Neural cell (in vitro differentiated cells): ENCODE measurements around the gene SLC12A5. TPM values are rescaled to one million over a fixed set of nuclear protein-coding genes. Genes with fewer than 3 reads are reported as not detected.

Experiments
- H2AFZ ChIP-seq: fragments of 200-600, 300-800 bp; sonication (generic), shearing (Covaris generic); 2 replicates; pipeline ENCODE4 v1.6.0; 2014; ENCODE audit warnings: low read depth, mild to moderate bottlenecking, antibody characterized with exemption, low read length, moderate library complexity
- H3F3A ChIP-seq: fragments of 200-600 bp; shearing (Covaris generic); 2 replicates; pipeline ENCODE4 v1.6.1; 2016; ENCODE audit warnings: mild to moderate bottlenecking, moderate library complexity, mixed read lengths, antibody characterized with exemption, low read length; ENCODE audit not compliant: insufficient read depth, poor library complexity, severe bottlenecking
- H3K27ac ChIP-seq: fragments of 200-600, 300-800 bp; sonication (generic), shearing (Covaris generic); 2 replicates; pipeline ENCODE4 v1.5.1; 2014; ENCODE audit warnings: mild to moderate bottlenecking, low read length, moderate library complexity
- H3K27me3 ChIP-seq: fragments of 300-800, 200-600 bp; sonication (generic), shearing (Covaris generic); 2 replicates; pipeline ENCODE4 v1.6.0; 2014; ENCODE audit warnings: mild to moderate bottlenecking, low read depth, low read length, moderate library complexity; ENCODE audit not compliant: insufficient read depth
- H3K36me3 ChIP-seq: fragments of 300-800, 200-600 bp; sonication (generic), shearing (Covaris generic); 2 replicates; pipeline ENCODE4 v1.5.1; 2014; ENCODE audit warnings: mild to moderate bottlenecking, antibody characterized with exemption, low read length, moderate library complexity; ENCODE audit not compliant: insufficient read depth
- H3K4me2 ChIP-seq: fragments of 300-800, 200-600 bp; sonication (generic), shearing (Covaris generic); 2 replicates; pipeline ENCODE4 v1.6.0; 2014; ENCODE audit warnings: mild to moderate bottlenecking, low read length
- H3K4me3 ChIP-seq: fragments of 300-800, 200-600 bp; sonication (generic), shearing (Covaris generic); 2 replicates; pipeline ENCODE4 v1.5.1; 2014; ENCODE audit warnings: mild to moderate bottlenecking, low read length, moderate library complexity
- H3K79me2 ChIP-seq: fragments of 200-600 bp; shearing (Covaris generic); replicated peaks from 2 replicates; pipeline ENCODE4 v1.6.0; 2014; ENCODE audit warnings: mild to moderate bottlenecking, low read length, moderate library complexity; ENCODE audit not compliant: insufficient read depth
- H3K9ac ChIP-seq: fragments of 300-800, 200-600 bp; sonication (generic), shearing (Covaris generic); 2 replicates; pipeline ENCODE4 v1.6.1; 2016; ENCODE audit warnings: mild to moderate bottlenecking, low read length, mixed read lengths
- H3K9me2 ChIP-seq: fragments of 200-600 bp; shearing (Covaris generic); 2 replicates; pipeline ENCODE4 v1.6.1; 2016; ENCODE audit warnings: mild to moderate bottlenecking, low read length, mixed read lengths; ENCODE audit not compliant: insufficient read depth
- H3K9me3 ChIP-seq: fragments of 200-600, 300-800 bp; sonication (generic), shearing (Covaris generic); 2 replicates; pipeline ENCODE4 v1.6.1; 2016; ENCODE audit warnings: mild to moderate bottlenecking, mixed run types, low read length, moderate library complexity, mixed read lengths
- H4K20me1 ChIP-seq: fragments of 200-600 bp; shearing (Covaris generic); 2 replicates; pipeline ENCODE4 v1.6.1; 2016; ENCODE audit warnings: mild to moderate bottlenecking, mixed run types; ENCODE audit not compliant: insufficient read depth
- CTCF ChIP-seq: fragments of 450-650 bp; IDR thresholded peaks from 2 replicates; pipeline ENCODE4 v1.5.1; 2014; ENCODE audit warnings: antibody characterized with exemption, mild to moderate bottlenecking, moderate library complexity; ENCODE audit not compliant: poor library complexity, severe bottlenecking
- EP300 ChIP-seq: fragments of 450-650 bp; conservative IDR thresholded peaks from 2 replicates; pipeline ENCODE4 v1.6.1; 2014; ENCODE audit warnings: antibody characterized with exemption, mild to moderate bottlenecking, moderate library complexity; ENCODE audit not compliant: poor library complexity, severe bottlenecking
- EZH2 ChIP-seq: fragments of 200-600, 300-800 bp; shearing (Covaris generic), sonication (generic); IDR thresholded peaks from 2 replicates; pipeline ENCODE4 v1.6.1; 2014; ENCODE audit warnings: antibody characterized with exemption, low read length, borderline replicate concordance, mild to moderate bottlenecking; ENCODE audit not compliant: insufficient read depth, poor library complexity, severe bottlenecking
- MXI1 ChIP-seq: fragments of 450-650 bp; conservative IDR thresholded peaks from 2 replicates; pipeline ENCODE4 v1.6.1; 2014; ENCODE audit warnings: antibody characterized with exemption, mild to moderate bottlenecking; ENCODE audit not compliant: poor library complexity, severe bottlenecking
- POLR2AphosphoS5 ChIP-seq: IDR thresholded peaks from 2 replicates; pipeline ENCODE4 v1.6.1; 2012
- RAD21 ChIP-seq: fragments of 450-650 bp; conservative IDR thresholded peaks from 2 replicates; pipeline ENCODE4 v1.6.1; 2014; ENCODE audit warnings: antibody characterized with exemption, mild to moderate bottlenecking, moderate library complexity
- REST ChIP-seq: IDR thresholded peaks from 2 replicates; pipeline ENCODE4 v1.6.1; 2012; ENCODE audit warnings: borderline replicate concordance
- SMC3 ChIP-seq: fragments of 450-650 bp; conservative IDR thresholded peaks from 2 replicates; pipeline ENCODE4 v1.6.1; 2014; ENCODE audit warnings: antibody characterized with exemption, mild to moderate bottlenecking, moderate library complexity; ENCODE audit not compliant: poor library complexity
- TAF1 ChIP-seq: IDR thresholded peaks from 2 replicates; pipeline ENCODE4 v1.6.1; 2012; ENCODE audit warnings: low read depth
- polyA plus RNA-seq: library from polyadenylated mRNA; depleted of rRNA; stranded (reverse); fragments of >200 nt; gene quantifications from 2 replicates; pipeline ENCODE4 v1.2.3, GENCODE V29; 2014

Gene SLC12A5
- polyA plus RNA-seq, 1 donor from 2014 or later = 53.1 TPM

GRCh38 chr20:46073443-46073842, 44.4 kb downstream of the SLC12A5 start:
- Histone ChIP-seq H3K27me3 (no peaks in the 10 kb centered on the region), H3K9ac (no peak overlapping the region), H2AFZ (no peak overlapping the region), H3K4me3 (no peak overlapping the region), H3F3A (no peaks in the 10 kb centered on the region), H3K79me2 (peaks cover 13% of the 10 kb centered on the region), H3K36me3 (peaks cover 9% of the 10 kb centered on the region), H3K27ac (no peak overlapping the region), H3K9me2 (no peaks in the 10 kb centered on the region), H4K20me1 (no peaks in the 10 kb centered on the region), H3K9me3 (no peaks in the 10 kb centered on the region), H3K4me2 (no peak overlapping the region)
- no peak for TF ChIP-seq POLR2AphosphoS5
- no peak for TF ChIP-seq EZH2
- no peak for TF ChIP-seq REST
- TF ChIP-seq RAD21 = no peak
- no peak for TF ChIP-seq CTCF
- no peak for TF ChIP-seq EP300
- no peak for TF ChIP-seq MXI1
- no peak for TF ChIP-seq SMC3
- TF ChIP-seq TAF1 = no peak

GRCh38 chr20:46074006-46074405, 45.0 kb downstream of the SLC12A5 start:
- H3F3A ChIP-seq = no peaks in the 10 kb centered on the region
- H4K20me1 ChIP-seq = no peaks in the 10 kb centered on the region
- H3K4me2 ChIP-seq = no peak overlapping the region
- H2AFZ ChIP-seq = no peak overlapping the region
- no peak overlapping the region for H3K9ac ChIP-seq
- H3K9me3 ChIP-seq = no peaks in the 10 kb centered on the region
- no peaks in the 10 kb centered on the region for H3K9me2 ChIP-seq
- TF ChIP-seq CTCF = no peak
- no peak for TF ChIP-seq TAF1
- TF ChIP-seq RAD21 = no peak
- TF ChIP-seq SMC3 = no peak
- no peak for TF ChIP-seq EP300
- TF ChIP-seq EZH2 = no peak
- no peak for TF ChIP-seq REST
- no peak for TF ChIP-seq POLR2AphosphoS5
- TF ChIP-seq MXI1 = no peak
- H3K79me2 ChIP-seq = peaks cover 16% of the 10 kb centered on the region
- H3K4me3 ChIP-seq = no peak overlapping the region
- H3K36me3 ChIP-seq = peaks cover 9% of the 10 kb centered on the region
- H3K27ac ChIP-seq = no peak overlapping the region
- no peaks in the 10 kb centered on the region for H3K27me3 ChIP-seq
